Hepatocyte (in vitro differentiated cells): ENCODE measurements around the gene RASAL1.

Experiments
- EZH2 ChIP-seq: fragments of 200-600 bp; sonication (generic); IDR thresholded peaks from 2 replicates; pipeline ENCODE4 v1.6.1; 2016; ENCODE audit warnings: antibody characterized with exemption, mild to moderate bottlenecking, borderline replicate concordance
- EZH2phosphoT487 ChIP-seq: fragments of 200-600 bp; sonication (generic); IDR thresholded peaks from one replicate; pipeline ENCODE4 v1.6.1; 2018; ENCODE audit warnings: antibody characterized with exemption, mild to moderate bottlenecking, low read depth, moderate library complexity; ENCODE audit not compliant: unreplicated experiment, severe bottlenecking
- TF ChIP-seq, protein P1 (sequence below): fragments of 200-600 bp; sonication (generic); IDR thresholded peaks from 2 replicates; pipeline ENCODE4 v1.5.1; 2016; ENCODE audit warnings: antibody characterized with exemption, mild to moderate bottlenecking; ENCODE audit not compliant: poor library complexity

DNA sequence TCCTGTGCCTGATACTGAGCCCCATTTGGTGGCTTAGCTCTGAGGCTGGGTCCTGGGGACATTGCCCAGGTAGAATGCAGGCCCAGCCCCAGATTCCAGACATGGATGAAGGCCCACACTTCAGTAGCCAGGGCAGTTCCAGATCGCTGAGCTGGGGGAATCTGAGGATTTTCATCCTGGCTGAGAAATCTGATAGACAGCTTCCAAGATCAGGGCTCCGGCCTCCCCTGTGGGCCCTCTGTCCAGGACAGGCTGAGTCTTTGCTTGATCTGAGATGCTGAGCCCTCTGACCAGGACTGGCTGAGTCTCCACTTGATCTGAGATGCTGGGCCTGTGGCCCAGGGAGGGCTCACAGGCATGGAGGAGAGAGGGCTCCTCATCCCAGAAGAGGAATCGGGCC is 3.3 kb upstream of the RASAL1 start:
- TF ChIP-seq, protein P1, sequence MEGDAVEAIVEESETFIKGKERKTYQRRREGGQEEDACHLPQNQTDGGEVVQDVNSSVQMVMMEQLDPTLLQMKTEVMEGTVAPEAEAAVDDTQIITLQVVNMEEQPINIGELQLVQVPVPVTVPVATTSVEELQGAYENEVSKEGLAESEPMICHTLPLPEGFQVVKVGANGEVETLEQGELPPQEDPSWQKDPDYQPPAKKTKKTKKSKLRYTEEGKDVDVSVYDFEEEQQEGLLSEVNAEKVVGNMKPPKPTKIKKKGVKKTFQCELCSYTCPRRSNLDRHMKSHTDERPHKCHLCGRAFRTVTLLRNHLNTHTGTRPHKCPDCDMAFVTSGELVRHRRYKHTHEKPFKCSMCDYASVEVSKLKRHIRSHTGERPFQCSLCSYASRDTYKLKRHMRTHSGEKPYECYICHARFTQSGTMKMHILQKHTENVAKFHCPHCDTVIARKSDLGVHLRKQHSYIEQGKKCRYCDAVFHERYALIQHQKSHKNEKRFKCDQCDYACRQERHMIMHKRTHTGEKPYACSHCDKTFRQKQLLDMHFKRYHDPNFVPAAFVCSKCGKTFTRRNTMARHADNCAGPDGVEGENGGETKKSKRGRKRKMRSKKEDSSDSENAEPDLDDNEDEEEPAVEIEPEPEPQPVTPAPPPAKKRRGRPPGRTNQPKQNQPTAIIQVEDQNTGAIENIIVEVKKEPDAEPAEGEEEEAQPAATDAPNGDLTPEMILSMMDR: no peak
- TF ChIP-seq EZH2 (no peak), EZH2phosphoT487 (no peak)
